Gastroesophageal sphincter (tissue), 3 donors: Measurements from ENCODE around the gene PTPN2.

Experiments used
- CTCF ChIP-seq, 4 experiments: fragments of 200-600 bp in 2 of 4; fragments of 450-650 bp in 2 of 4; sonication (generic) in 1 of 4; IDR thresholded peaks; one replicate each; pipeline ENCODE4 v1.5.1; 2017 to 2019; ENCODE audit warnings: antibody characterized with exemption in 4 of 4, mild to moderate bottlenecking in 2 of 4, moderate library complexity in 2 of 4
- POLR2A ChIP-seq, 2 donors: fragments of 450-650 bp; IDR thresholded peaks; one replicate each; pipeline ENCODE4 v1.6.1; 2017; ENCODE audit warnings: antibody characterized with exemption in 2 of 2, mild to moderate bottlenecking in 2 of 2, moderate library complexity in 1 of 2
- POLR2AphosphoS5 ChIP-seq: sonication (generic); formaldehyde crosslinking; IDR thresholded peaks from one replicate; pipeline ENCODE4 v1.6.1; 2017; ENCODE audit warnings: antibody characterized with exemption

- no peak for TF ChIP-seq CTCF (IDR thresholded peaks at IDR 0.05)
- TF ChIP-seq POLR2A (IDR thresholded peaks at IDR 0.05), result no peak
- TF ChIP-seq POLR2AphosphoS5, result no peak
Measured at GRCh38 chr18:12811191-12811950, 72.7 kb downstream of the PTPN2 start.
